Muscle layer of duodenum (tissue), 2 donors: Measurements from ENCODE around the gene SRC.

Experiments
- H3K27ac ChIP-seq: one replicate; pipeline ENCODE4 v1.7.0; 2013; ENCODE audit warnings: mild to moderate bottlenecking, low read length
- H3K27me3 ChIP-seq: one replicate; pipeline ENCODE4 v1.7.0; 2013; ENCODE audit warnings: low read depth, mild to moderate bottlenecking, control low read depth, low read length
- H3K36me3 ChIP-seq, 2 donors: one replicate each; pipeline ENCODE4 v1.7.0; 2013; ENCODE audit warnings: low read length in 2 of 2, control low read depth in 1 of 2, mild to moderate bottlenecking in 1 of 2; ENCODE audit not compliant: insufficient read depth in 2 of 2, control insufficient read depth in 1 of 2
- H3K4me1 ChIP-seq, 2 donors: one replicate each; pipeline ENCODE4 v1.7.0; 2013; ENCODE audit warnings: low read length in 2 of 2, mild to moderate bottlenecking in 2 of 2, control low read depth in 1 of 2, moderate library complexity in 1 of 2; ENCODE audit not compliant: insufficient read depth in 2 of 2, control insufficient read depth in 1 of 2
- H3K4me3 ChIP-seq, 2 donors: one replicate each; pipeline ENCODE4 v1.7.0; 2013; ENCODE audit warnings: low read length in 2 of 2, low read depth in 1 of 2, mild to moderate bottlenecking in 1 of 2
- H3K9me3 ChIP-seq, 2 donors: one replicate each; pipeline ENCODE4 v1.7.0; 2013; ENCODE audit warnings: low read length in 2 of 2, control low read depth in 1 of 2, mild to moderate bottlenecking in 1 of 2; ENCODE audit not compliant: control insufficient read depth in 1 of 2
- donor health status: healthy.

SRC gene

GRCh38 chr20:37353285-37353849, 7.4 kb downstream of the SRC start:
- peaks cover 5 to 23% of the 10 kb centered on the region in 2 donors for H3K36me3 ChIP-seq
- no peak overlapping the region for H3K4me3 ChIP-seq
- no peak overlapping the region for H3K27ac ChIP-seq
- no peaks in the 10 kb centered on the region for H3K9me3 ChIP-seq
- H3K27me3 ChIP-seq = no peaks in the 10 kb centered on the region
- peaks cover 23 to 46% of the 10 kb centered on the region in 2 donors for H3K4me1 ChIP-seq

GRCh38 chr20:37354210-37355195, 8.6 kb downstream of the SRC start:
- H3K9me3 ChIP-seq = no peaks in the 10 kb centered on the region
- peaks cover 24 to 38% of the 10 kb centered on the region in 2 donors for H3K4me1 ChIP-seq
- peak overlapping the region; percentile 80 for H3K27ac ChIP-seq
- no peaks in the 10 kb centered on the region for H3K27me3 ChIP-seq
- peak overlapping the region in 1 of 2 donors; percentile 26 for H3K4me3 ChIP-seq
- H3K36me3 ChIP-seq = peaks cover 5 to 23% of the 10 kb centered on the region in 2 donors

GRCh38 chr20:37355252-37356180, 9.6 kb downstream of the SRC start:
- peaks cover 0 to 23% of the 10 kb centered on the region in 2 donors for H3K36me3 ChIP-seq
- H3K27ac ChIP-seq = peak overlapping the region; percentile 16
- peak overlapping the region in 1 of 2 donors; percentile 9 for H3K4me3 ChIP-seq
- H3K4me1 ChIP-seq = peaks cover 24 to 32% of the 10 kb centered on the region in 2 donors
- no peaks in the 10 kb centered on the region for H3K27me3 ChIP-seq
- no peaks in the 10 kb centered on the region for H3K9me3 ChIP-seq

GRCh38 chr20:37356387-37356786, 10.4 kb downstream of the SRC start:
- Histone ChIP-seq H3K4me1 (peaks cover 24 to 32% of the 10 kb centered on the region in 2 donors), H3K27ac (peak overlapping the region; percentile 16), H3K36me3 (peaks cover 0 to 17% of the 10 kb centered on the region in 2 donors), H3K4me3 (no peak overlapping the region), H3K27me3 (no peaks in the 10 kb centered on the region), H3K9me3 (no peaks in the 10 kb centered on the region)

GRCh38 chr20:37356961-37357371, 11.0 kb downstream of the SRC start:
- no peaks in the 10 kb centered on the region for H3K27me3 ChIP-seq
- H3K9me3 ChIP-seq = no peaks in the 10 kb centered on the region
- H3K36me3 ChIP-seq = peaks cover 0 to 12% of the 10 kb centered on the region in 2 donors
- H3K4me3 ChIP-seq = no peak overlapping the region
- peaks cover 24 to 32% of the 10 kb centered on the region in 2 donors for H3K4me1 ChIP-seq
- H3K27ac ChIP-seq = peak overlapping the region; percentile 16

GRCh38 chr20:37357481-37358365, 11.8 kb downstream of the SRC start:
- peak overlapping the region; percentile 16 for H3K27ac ChIP-seq
- no peak overlapping the region for H3K4me3 ChIP-seq
- H3K4me1 ChIP-seq = peaks cover 24 to 32% of the 10 kb centered on the region in 2 donors
- H3K27me3 ChIP-seq = no peaks in the 10 kb centered on the region
- peaks cover 0 to 9% of the 10 kb centered on the region in 2 donors for H3K36me3 ChIP-seq
- H3K9me3 ChIP-seq = no peaks in the 10 kb centered on the region

GRCh38 chr20:37358366-37359150, 12.6 kb downstream of the SRC start:
- Histone ChIP-seq H3K9me3 (no peaks in the 10 kb centered on the region), H3K36me3 (peaks cover 0 to 6% of the 10 kb centered on the region in 2 donors), H3K27ac (no peak overlapping the region), H3K27me3 (no peaks in the 10 kb centered on the region), H3K4me3 (no peak overlapping the region), H3K4me1 (peaks cover 19 to 36% of the 10 kb centered on the region in 2 donors)

GRCh38 chr20:37359331-37359730, 13.4 kb downstream of the SRC start:
- peaks cover 19 to 36% of the 10 kb centered on the region in 2 donors for H3K4me1 ChIP-seq

GRCh38 chr20:37359836-37360235, 13.9 kb downstream of the SRC start:
- Histone ChIP-seq H3K4me3 (no peak overlapping the region), H3K36me3 (no peaks in the 10 kb centered on the region), H3K9me3 (no peaks in the 10 kb centered on the region), H3K4me1 (peaks cover 19 to 36% of the 10 kb centered on the region in 2 donors), H3K27ac (no peak overlapping the region), H3K27me3 (no peaks in the 10 kb centered on the region)

More at GRCh38 chr20:37359331-37359730, 13.4 kb downstream of the SRC start:
- Histone ChIP-seq H3K36me3 (no peaks in the 10 kb centered on the region), H3K4me3 (no peak overlapping the region), H3K27ac (no peak overlapping the region), H3K27me3 (no peaks in the 10 kb centered on the region), H3K9me3 (no peaks in the 10 kb centered on the region)
